ENCODE measurements around the gene RAMP1. TPM values are rescaled to one million over a fixed set of nuclear protein-coding genes. Genes with fewer than 3 reads are reported as not detected.

RAMP1 gene
- total RNA-seq, 1 experiment from 2014 or later, result 23.4 TPM

DNA sequence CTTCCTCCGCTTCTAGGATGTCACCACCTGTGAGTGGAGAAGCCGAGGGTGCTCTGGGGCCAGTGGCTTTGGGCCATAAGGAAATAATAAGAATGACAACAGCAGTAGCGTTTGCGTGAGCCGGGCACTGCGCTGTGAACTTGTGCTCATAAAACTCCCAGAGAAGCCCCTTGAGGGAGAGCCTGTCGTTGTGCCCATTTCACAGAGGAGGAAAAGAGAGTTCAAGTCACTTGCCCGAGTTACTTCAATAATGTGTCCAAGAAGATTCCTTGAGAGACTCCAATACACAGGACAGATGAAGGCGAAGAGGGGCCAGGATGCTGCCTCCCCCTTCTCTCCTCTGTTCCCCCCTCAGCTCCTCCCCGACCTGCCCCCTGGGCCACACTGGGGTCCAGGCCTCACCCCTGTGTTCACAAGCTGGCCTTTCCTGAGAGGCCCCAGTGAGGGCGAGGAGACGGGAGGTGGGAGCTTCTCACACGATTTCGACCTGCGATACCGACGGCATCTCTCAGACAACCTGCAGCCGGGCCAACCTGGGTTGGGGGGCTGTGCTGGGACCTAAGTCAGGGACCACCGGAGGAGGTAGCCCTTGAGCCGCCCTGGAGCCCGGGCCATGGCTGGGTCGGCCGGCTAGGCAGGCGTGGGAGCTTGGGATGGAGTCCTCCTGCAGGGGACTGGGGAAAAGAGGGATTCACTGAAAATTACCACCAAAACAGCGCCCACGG, 53.9 kb downstream of the RAMP1 start:
- Histone ChIP-seq H3K9me2 (ENCODE audit: insufficient read depth) (no peaks in the 10 kb centered on the region), H3K27ac (ENCODE audit: low read depth, low read length) (no peak overlapping the region), H3K4me3 (replicated peaks in 1 of 2; ENCODE audit: low read depth in 1 of 2, low read length in 2 of 2) (no peak overlapping the region), H3K9me3 (ENCODE audit: control insufficient read depth in 1 of 2, insufficient read depth in 1 of 2, low read depth in 1 of 2, low read length in 2 of 2) (peaks cover 0 to 10% of the 10 kb centered on the region in 2 experiments; a peak in 1 of 4 replicates), H3K27me3 (ENCODE audit: insufficient read depth, low read length) (no peaks in the 10 kb centered on the region), H3K9ac (ENCODE audit: low read length) (no peak overlapping the region), H3K36me3 (ENCODE audit: control insufficient read depth in 1 of 2, insufficient read depth in 2 of 2, low read length in 2 of 2) (no peaks in the 10 kb centered on the region), H3K79me2 (ENCODE audit: insufficient read depth, low read length) (no peaks in the 10 kb centered on the region), H4K20me1 (ENCODE audit: insufficient read depth) (no peaks in the 10 kb centered on the region), H3K4me1 (ENCODE audit: control insufficient read depth in 1 of 2, insufficient read depth in 2 of 2, low read length in 2 of 2) (no peaks in the 10 kb centered on the region), H3K4me2 (ENCODE audit: low read length) (no peak overlapping the region), H2AFZ (ENCODE audit: low read depth, low read length, poor library complexity, severe bottlenecking) (no peak overlapping the region)
- no peak for TF ChIP-seq EGR1 (IDR thresholded peaks at IDR 0.05; ENCODE audit: low read depth)
- no peak for TF ChIP-seq JUND (IDR thresholded peaks at IDR 0.05)
- TF ChIP-seq CBX3 (IDR thresholded peaks at IDR 0.05; ENCODE audit: low read depth), result no peak
- no peak for TF ChIP-seq SIN3A (IDR thresholded peaks at IDR 0.05; ENCODE audit: low read depth)
- no peak for TF ChIP-seq FOSL1 (IDR thresholded peaks at IDR 0.05; ENCODE audit: low read depth)
- no peak for TF ChIP-seq SP1 (IDR thresholded peaks at IDR 0.05; ENCODE audit: low read depth)
- no peak for TF ChIP-seq TCF7L2 (IDR thresholded peaks at IDR 0.05; ENCODE audit: borderline replicate concordance, extremely low read depth, insufficient read depth, insufficient read length)
- TF ChIP-seq ELF1 (IDR thresholded peaks at IDR 0.05; ENCODE audit: borderline replicate concordance, low read depth), result no peak
- TF ChIP-seq, protein P1, sequence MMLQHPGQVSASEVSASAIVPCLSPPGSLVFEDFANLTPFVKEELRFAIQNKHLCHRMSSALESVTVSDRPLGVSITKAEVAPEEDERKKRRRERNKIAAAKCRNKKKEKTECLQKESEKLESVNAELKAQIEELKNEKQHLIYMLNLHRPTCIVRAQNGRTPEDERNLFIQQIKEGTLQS (IDR thresholded peaks at IDR 0.05), result no peak
- no peak for TF ChIP-seq RAD21 (IDR thresholded peaks at IDR 0.05; ENCODE audit: low read depth)
- no peak for TF ChIP-seq YY1 (IDR thresholded peaks at IDR 0.05; ENCODE audit: extremely low read depth, insufficient replicate concordance, low read depth, low read length)
- TF ChIP-seq, protein P2, sequence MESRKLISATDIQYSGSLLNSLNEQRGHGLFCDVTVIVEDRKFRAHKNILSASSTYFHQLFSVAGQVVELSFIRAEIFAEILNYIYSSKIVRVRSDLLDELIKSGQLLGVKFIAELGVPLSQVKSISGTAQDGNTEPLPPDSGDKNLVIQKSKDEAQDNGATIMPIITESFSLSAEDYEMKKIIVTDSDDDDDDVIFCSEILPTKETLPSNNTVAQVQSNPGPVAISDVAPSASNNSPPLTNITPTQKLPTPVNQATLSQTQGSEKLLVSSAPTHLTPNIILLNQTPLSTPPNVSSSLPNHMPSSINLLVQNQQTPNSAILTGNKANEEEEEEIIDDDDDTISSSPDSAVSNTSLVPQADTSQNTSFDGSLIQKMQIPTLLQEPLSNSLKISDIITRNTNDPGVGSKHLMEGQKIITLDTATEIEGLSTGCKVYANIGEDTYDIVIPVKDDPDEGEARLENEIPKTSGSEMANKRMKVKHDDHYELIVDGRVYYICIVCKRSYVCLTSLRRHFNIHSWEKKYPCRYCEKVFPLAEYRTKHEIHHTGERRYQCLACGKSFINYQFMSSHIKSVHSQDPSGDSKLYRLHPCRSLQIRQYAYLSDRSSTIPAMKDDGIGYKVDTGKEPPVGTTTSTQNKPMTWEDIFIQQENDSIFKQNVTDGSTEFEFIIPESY (IDR thresholded peaks at IDR 0.05; ENCODE audit: extremely low read depth, insufficient replicate concordance, low read length), result no peak
- TF ChIP-seq ZNF274 (IDR thresholded peaks at IDR 0.05; ENCODE audit: low read depth, low read length), result no peak
- TF ChIP-seq, protein P3, sequence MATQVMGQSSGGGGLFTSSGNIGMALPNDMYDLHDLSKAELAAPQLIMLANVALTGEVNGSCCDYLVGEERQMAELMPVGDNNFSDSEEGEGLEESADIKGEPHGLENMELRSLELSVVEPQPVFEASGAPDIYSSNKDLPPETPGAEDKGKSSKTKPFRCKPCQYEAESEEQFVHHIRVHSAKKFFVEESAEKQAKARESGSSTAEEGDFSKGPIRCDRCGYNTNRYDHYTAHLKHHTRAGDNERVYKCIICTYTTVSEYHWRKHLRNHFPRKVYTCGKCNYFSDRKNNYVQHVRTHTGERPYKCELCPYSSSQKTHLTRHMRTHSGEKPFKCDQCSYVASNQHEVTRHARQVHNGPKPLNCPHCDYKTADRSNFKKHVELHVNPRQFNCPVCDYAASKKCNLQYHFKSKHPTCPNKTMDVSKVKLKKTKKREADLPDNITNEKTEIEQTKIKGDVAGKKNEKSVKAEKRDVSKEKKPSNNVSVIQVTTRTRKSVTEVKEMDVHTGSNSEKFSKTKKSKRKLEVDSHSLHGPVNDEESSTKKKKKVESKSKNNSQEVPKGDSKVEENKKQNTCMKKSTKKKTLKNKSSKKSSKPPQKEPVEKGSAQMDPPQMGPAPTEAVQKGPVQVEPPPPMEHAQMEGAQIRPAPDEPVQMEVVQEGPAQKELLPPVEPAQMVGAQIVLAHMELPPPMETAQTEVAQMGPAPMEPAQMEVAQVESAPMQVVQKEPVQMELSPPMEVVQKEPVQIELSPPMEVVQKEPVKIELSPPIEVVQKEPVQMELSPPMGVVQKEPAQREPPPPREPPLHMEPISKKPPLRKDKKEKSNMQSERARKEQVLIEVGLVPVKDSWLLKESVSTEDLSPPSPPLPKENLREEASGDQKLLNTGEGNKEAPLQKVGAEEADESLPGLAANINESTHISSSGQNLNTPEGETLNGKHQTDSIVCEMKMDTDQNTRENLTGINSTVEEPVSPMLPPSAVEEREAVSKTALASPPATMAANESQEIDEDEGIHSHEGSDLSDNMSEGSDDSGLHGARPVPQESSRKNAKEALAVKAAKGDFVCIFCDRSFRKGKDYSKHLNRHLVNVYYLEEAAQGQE (IDR thresholded peaks at IDR 0.05; ENCODE audit: low read depth), result no peak
- TF ChIP-seq EZH2phosphoT487 (IDR thresholded peaks at IDR 0.05; ENCODE audit: borderline replicate concordance), result no peak
- no peak for TF ChIP-seq POLR2A (IDR thresholded peaks at IDR 0.05; ENCODE audit: borderline replicate concordance, extremely low read depth, insufficient read depth, insufficient read length)
- intact Hi-C loops (cut with micrococcal nuclease), result no loop called here
- RAD21 ChIA-PET (ENCODE audit: low non-redundant PET in 1 of 2, low total read pairs in 2 of 2, uncharacterized antibody in 2 of 2, unreplicated experiment in 2 of 2), result no interaction called here
- no peak for ATAC-seq
- POLR2A ChIA-PET, result no interaction called here
- BruUV-seq (replicated peaks), result no TSS peak
- DNase-seq (ENCODE audit: low read depth, low spot score), result no peak
- CTCF ChIA-PET, result no interaction called here
